22Rv1 (cell line): ENCODE results near the gene HBP1.
A peak's percentile ranks its signal among the peaks of the same experiment; 100 is the strongest.

Experiments
- H3K27ac ChIP-seq: fragments of 450-650 bp; 2 replicates; pipeline ENCODE4 v1.5.1; 2017
- ZFX ChIP-seq: fragments of 450-650 bp; IDR thresholded peaks from 2 replicates; pipeline ENCODE4 v1.6.1; 2017; ENCODE audit warnings: antibody characterized with exemption, borderline replicate concordance
- TF ChIP-seq, protein P1 (sequence below): fragments of 450-650 bp; IDR thresholded peaks from 2 replicates; pipeline ENCODE4 v1.5.1; 2017; ENCODE audit warnings: mild to moderate bottlenecking

HBP1 gene

DNA sequence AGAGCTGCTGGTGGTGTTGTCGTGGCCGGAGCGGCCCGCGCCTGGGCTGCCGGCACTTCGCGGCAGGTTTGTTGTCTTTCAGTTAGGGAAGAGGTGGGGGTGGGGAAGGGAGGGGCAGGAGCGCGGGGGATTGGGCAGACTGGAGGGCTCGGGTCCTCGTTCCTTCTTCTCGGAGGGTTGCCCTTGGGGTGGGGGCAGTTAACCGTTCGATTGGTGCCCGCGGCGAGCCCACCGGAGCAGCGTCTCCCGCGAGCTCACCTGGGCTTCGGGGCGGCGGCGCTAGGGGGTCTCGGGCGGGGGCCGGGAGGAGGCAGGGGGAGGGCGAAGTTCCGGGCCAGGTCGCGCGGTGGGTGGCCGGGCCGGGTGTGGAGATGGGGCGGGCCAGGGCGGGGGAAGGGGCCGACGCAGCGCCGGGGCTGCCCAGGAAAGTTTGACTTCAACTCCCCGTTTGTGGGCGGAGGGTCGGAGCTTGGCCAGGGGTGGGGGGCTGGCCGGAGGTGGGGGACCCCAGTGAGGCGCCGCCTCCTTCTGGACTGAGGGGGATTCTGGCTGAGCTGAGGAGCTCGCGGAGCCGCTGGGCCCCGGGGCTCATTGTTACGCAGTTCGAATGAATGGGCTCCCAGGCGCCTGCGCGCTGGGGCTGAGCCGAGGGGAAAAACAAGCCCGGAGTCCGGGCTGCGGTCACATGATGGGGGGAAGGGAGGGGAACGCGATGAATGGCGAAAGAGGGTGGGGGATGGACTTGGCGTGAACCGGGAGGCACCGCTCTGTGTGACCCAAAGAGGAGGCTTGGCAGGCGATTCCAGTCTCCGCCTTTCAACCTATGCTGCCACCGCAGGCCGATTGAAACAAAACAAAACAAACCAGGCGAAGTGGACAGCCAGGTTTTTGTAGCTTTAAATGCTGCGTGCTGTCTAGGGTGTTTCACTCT is 582 bp downstream of the HBP1 start:
- peak overlapping the region; percentile 94 for H3K27ac ChIP-seq
- TF ChIP-seq, protein P1, sequence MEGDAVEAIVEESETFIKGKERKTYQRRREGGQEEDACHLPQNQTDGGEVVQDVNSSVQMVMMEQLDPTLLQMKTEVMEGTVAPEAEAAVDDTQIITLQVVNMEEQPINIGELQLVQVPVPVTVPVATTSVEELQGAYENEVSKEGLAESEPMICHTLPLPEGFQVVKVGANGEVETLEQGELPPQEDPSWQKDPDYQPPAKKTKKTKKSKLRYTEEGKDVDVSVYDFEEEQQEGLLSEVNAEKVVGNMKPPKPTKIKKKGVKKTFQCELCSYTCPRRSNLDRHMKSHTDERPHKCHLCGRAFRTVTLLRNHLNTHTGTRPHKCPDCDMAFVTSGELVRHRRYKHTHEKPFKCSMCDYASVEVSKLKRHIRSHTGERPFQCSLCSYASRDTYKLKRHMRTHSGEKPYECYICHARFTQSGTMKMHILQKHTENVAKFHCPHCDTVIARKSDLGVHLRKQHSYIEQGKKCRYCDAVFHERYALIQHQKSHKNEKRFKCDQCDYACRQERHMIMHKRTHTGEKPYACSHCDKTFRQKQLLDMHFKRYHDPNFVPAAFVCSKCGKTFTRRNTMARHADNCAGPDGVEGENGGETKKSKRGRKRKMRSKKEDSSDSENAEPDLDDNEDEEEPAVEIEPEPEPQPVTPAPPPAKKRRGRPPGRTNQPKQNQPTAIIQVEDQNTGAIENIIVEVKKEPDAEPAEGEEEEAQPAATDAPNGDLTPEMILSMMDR = peak; percentile 24; the same call in 1 of the 2 replicates
- no peak for TF ChIP-seq ZFX

DNA sequence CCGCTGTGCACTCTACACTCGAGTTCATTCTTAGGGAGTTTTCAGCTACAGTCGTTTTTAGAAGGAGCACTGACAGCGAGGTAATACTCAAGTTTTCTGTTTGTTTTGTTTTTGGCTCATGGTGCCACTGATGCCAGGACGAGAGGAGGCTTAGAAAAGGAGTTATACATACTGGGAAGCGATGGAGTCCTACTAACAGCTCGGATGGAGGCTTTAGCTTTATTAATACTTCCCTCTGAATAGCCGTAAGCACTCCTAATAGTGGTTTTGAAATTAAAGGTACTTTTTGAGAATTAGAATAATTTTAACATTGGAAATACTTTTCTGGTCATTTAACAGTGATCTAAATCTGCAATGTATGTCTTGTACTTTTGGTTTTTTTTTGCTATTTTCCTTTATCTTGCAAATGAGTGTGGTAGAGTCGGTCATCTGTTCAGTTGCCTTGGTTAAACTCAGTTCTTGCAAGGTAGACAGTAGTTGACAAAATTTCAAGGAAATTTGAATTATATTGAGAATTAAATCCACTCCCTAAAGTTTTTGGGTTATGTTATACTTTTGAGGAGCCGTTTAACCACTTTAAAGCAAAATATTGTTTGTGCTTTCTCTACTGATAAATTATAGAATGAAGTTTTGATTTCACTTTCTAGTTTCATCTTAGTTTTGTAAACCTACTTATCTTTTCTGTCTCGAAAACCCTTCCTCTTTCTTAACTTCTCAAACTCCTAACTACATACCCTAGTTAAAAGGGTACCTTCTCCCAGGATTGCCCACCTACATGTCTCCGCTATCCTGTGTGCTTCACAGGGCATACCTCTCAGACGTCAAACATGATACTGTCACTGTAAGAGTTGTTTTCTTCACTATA is 1.5 kb downstream of the HBP1 start:
- peak overlapping the region; percentile 94 for H3K27ac ChIP-seq
- no peak for TF ChIP-seq ZFX
- TF ChIP-seq, protein P1 = no peak; the same call in 1 of the 2 replicates

DNA sequence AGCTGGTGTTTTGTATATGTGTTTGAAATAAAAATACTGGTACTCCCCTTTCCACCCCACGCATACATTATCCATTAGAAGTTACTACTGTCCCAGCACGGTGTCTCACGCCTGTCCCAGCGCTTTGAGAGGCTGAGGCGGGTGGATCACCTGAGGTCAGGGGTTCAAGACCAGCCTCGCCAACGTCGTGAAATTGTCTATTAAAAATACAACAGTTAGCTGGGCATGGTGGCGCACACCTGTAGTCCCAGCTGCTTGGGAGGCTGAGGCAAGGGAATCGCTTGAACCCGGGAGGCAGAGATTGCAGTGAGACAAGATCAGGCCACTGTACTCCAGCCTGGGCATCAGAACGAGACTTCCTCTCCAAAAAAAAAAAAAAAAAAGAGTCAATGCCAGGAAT is 2.7 kb downstream of the HBP1 start:
- no peak overlapping the region for H3K27ac ChIP-seq
- TF ChIP-seq, protein P1 = no peak
- no peak for TF ChIP-seq ZFX

DNA sequence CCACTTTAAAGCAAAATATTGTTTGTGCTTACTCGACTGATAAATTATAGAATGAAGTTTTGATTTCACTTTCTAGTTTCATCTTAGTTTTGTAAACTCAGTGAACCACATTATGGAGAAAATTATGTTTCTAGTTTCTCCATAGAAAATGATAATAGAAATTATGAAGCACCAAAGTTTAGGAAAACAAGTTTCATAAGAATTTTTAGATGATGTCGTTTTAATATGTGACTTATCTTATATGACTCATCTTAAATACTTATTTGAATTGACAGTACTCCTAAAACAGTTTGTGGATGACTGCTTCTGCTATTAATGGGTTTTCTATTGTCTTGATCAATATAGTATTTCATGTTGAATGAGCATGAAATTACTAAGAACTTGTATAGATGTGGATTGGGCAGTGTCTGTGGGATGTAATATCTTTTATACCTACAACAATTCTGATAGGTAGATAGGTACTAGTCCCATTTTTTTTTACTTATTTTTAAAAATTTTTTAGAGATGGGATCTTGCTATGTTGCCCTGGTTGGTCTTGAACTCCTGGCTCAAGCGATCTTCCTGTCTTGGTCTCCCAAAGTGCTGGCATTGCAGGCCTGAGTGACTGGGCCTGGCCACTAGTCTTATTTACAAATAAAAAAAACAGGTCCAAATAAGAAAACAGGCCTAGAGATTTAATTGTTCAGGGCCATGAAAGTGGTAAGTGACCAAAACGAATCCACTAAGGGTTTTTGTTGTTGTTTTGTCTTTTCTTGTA is 3.7 kb downstream of the HBP1 start:
- TF ChIP-seq, protein P1 = no peak
- TF ChIP-seq ZFX = no peak
- H3K27ac ChIP-seq = no peak overlapping the region

DNA sequence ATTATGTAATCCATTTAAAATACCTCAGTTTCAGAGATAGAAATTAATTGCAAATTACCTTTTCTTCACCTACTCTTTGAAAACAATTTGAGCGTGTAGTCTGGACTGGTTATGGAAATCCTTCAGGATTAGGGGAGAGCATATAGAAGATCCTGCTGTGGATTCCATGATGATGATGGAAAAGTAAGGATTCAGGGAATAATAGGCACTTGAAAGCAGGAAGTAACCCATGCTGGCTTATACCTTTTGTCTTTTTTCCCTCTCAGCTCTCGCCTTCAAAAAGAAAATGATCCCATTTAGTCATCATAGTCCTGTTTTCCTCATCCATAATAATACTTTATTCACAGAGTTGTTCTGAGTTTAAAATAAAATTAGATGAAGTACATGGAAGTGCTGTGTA is 4.4 kb downstream of the HBP1 start:
- H3K27ac ChIP-seq = no peak overlapping the region
- TF ChIP-seq, protein P1 = no peak
- no peak for TF ChIP-seq ZFX

DNA sequence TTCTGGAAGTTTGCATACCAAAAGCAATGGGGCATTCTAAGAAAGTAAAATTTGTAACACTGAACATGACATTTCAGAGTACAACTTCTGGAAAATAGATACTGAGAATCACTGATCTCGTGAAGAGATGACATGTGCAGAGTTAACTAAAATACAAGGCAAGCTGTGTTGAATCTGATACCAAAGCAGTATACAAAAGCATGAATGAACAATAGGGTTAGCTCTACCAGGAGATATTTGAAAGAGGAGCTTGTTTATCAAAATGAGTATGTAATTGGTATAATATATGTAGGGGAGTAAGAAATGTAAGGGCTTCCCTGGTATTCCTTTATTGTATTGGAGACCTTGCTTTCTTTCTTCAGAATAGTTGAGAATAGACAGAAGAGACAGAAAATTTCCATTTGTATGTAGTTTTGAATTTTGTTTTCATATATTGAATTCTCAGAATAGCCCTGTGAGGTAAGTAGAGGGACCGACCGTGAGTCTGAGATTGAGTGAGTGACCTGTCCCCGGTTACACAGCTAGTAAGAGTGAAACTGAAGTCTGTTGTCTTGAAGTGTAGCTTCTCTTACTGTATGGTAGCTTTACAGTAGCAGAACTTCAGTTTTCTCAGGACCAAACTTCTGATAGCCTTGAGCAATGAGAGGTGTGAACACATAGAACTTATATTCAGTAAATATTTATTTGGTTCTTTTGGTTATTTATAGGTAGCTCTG is 5.0 kb downstream of the HBP1 start:
- H3K27ac ChIP-seq = no peak overlapping the region
- TF ChIP-seq, protein P1 = no peak
- no peak for TF ChIP-seq ZFX
